Upper lobe of left lung (tissue), 6 donors: ENCODE data around the gene TMSB15C. TPM values are rescaled to one million over a fixed set of nuclear protein-coding genes. Genes with fewer than 3 reads are reported as not detected.
A peak's percentile ranks its signal among the peaks of the same experiment; 100 is the strongest.

ENCODE experiments used
- ATAC-seq, 2 donors: fragments of 200-7000 bp; cut with Tn5 transposase; one replicate each; pipeline ENCODE4 v1.9.1; 2022; ENCODE audit warnings: mild to moderate bottlenecking in 2 of 2, moderate library complexity in 2 of 2; ENCODE audit not compliant: low FRiP score in 2 of 2
- DNase-seq, 2 donors: peaks; one replicate each; pipeline ENCODE4 v3.0.0-alpha.2; 2019 to 2020
- H3K27ac ChIP-seq, 4 donors: fragments of 200-600 bp; sonication (generic); one replicate each; pipeline ENCODE4 v1.5.1; 2016 to 2019
- H3K27me3 ChIP-seq, 4 donors: fragments of 200-600 bp; sonication (generic); one replicate each; pipeline ENCODE4 v1.5.1; 2017 to 2019
- H3K36me3 ChIP-seq, 4 donors: fragments of 200-600 bp; sonication (generic); one replicate each; pipeline ENCODE4 v1.5.1; 2016 to 2019
- H3K4me1 ChIP-seq, 4 donors: fragments of 200-600 bp; sonication (generic); one replicate each; pipeline ENCODE4 v1.5.1; 2018 to 2019
- H3K4me3 ChIP-seq, 4 donors: fragments of 200-600 bp; sonication (generic); one replicate each; pipeline ENCODE4 v1.5.1; 2017 to 2019; ENCODE audit warnings: mild to moderate bottlenecking in 2 of 4, moderate library complexity in 1 of 4
- H3K9me3 ChIP-seq, 4 donors: fragments of 200-600 bp; sonication (generic); one replicate each; pipeline ENCODE4 v1.5.1; 2018 to 2019
- EP300 ChIP-seq, 4 donors: sonication (generic); formaldehyde crosslinking; IDR thresholded peaks; one replicate each; pipeline ENCODE4 v1.5.1; 2017; ENCODE audit warnings: antibody characterized with exemption in 4 of 4, control low read depth in 2 of 4
- POLR2A ChIP-seq, 4 donors: fragments of 450-650 bp; IDR thresholded peaks; one replicate each; pipeline ENCODE4 v1.5.1; 2016 to 2017; ENCODE audit warnings: antibody characterized with exemption in 4 of 4, mild to moderate bottlenecking in 2 of 4
- POLR2AphosphoS5 ChIP-seq, 2 donors: sonication (generic); formaldehyde crosslinking; IDR thresholded peaks; one replicate each; pipeline ENCODE4 v1.5.1; 2017; ENCODE audit warnings: antibody characterized with exemption in 2 of 2
- WGBS, 2 donors: methylation state at CpG; one replicate each; pipeline ENCODE4 v1.1.5; 2017 to 2018; 5-methylcytosine and 5-hydroxymethylcytosine counted together
- total RNA-seq, 6 donors: library from RNA; depleted of rRNA in 4 of 6; stranded (reverse); fragments of >200 nt in 4 of 6; gene quantifications; one replicate each; pipeline versions ENCODE4 v1.1.0 to v1.2.1, GENCODE V29; 2016 to 2021
- TF ChIP-seq, protein P1 (sequence below), 6 experiments: fragments of 450-650 bp in 4 of 6; fragments of 200-600 bp in 2 of 6; sonication (generic) in 2 of 6; IDR thresholded peaks; one replicate each; pipeline ENCODE4 v1.5.1; 2016 to 2019; ENCODE audit warnings: antibody characterized with exemption in 6 of 6
- donor health status: DM: no; HTN: no; CAD: no; lungs with moderate emphysema.
- donor health status: DM: no; HTN: yes; CAD: no; lungs with severe emphysema.

TMSB15C gene
- total RNA-seq, 6 donors from 2014 or later = 0.46 to 3.3 (median 0.72) TPM; not detected in 1

DNA sequence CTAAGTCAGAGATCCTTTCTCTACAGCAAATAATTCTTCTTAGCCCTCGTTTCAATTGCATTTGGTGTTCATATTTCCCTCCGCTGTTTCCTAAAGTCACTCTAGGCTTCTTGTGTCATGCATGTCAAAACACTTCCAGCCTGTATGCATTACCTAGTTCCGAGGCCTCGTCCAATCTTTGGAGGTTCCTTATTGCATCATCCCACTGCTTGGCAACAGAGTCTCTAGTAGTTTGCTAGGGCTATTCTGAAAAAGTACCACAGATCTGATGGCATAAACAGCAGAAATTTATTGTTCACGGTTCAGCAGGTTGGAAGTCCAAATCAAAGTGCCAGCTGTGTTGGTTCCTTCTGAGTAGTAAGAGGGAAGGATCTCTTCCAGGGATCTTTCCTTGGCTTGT is 30.4 kb downstream of the TMSB15C start:
- Histone ChIP-seq H3K9me3 (no peaks in the 10 kb centered on the region), H3K4me3 (no peak overlapping the region), H3K27ac (no peak overlapping the region), H3K27me3 (no peaks in the 10 kb centered on the region), H3K36me3 (no peaks in the 10 kb centered on the region), H3K4me1 (no peaks in the 10 kb centered on the region)
- ATAC-seq (no peak), DNase-seq (no peak)
- TF ChIP-seq POLR2AphosphoS5 (IDR thresholded peaks at IDR 0.05) (no peak), EP300 (IDR thresholded peaks at IDR 0.05) (no peak), POLR2A (IDR thresholded peaks at IDR 0.05) (no peak)
- TF ChIP-seq, protein P1, sequence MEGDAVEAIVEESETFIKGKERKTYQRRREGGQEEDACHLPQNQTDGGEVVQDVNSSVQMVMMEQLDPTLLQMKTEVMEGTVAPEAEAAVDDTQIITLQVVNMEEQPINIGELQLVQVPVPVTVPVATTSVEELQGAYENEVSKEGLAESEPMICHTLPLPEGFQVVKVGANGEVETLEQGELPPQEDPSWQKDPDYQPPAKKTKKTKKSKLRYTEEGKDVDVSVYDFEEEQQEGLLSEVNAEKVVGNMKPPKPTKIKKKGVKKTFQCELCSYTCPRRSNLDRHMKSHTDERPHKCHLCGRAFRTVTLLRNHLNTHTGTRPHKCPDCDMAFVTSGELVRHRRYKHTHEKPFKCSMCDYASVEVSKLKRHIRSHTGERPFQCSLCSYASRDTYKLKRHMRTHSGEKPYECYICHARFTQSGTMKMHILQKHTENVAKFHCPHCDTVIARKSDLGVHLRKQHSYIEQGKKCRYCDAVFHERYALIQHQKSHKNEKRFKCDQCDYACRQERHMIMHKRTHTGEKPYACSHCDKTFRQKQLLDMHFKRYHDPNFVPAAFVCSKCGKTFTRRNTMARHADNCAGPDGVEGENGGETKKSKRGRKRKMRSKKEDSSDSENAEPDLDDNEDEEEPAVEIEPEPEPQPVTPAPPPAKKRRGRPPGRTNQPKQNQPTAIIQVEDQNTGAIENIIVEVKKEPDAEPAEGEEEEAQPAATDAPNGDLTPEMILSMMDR (IDR thresholded peaks at IDR 0.05) = no peak
- WGBS, 2 donors = 75 to 83% methylated on average over 5 of the region's 5 CpGs

DNA sequence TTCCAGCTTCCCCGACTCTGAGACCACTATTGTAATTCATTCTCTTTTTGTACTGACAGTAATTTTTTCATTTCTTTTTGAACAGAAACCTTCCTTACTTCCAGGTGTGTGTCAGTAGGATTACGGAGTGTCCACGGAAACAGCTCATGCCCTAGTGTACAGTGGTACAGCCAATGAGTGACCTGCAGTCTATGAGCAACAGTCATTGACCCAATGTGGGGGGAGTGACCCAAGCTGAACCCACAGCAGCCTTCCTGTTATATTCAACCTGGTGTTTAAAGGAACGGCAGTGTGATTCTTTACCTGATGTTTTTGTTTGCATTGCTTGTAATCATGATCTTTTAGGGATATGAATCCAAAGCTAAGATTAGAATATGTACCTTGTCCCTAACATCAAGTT is 35.0 kb downstream of the TMSB15C start:
- Histone ChIP-seq H3K9me3 (no peaks in the 10 kb centered on the region), H3K36me3 (no peaks in the 10 kb centered on the region), H3K4me1 (no peaks in the 10 kb centered on the region), H3K27ac (no peak overlapping the region), H3K4me3 (no peak overlapping the region), H3K27me3 (no peaks in the 10 kb centered on the region)
- DNase-seq (no peak), ATAC-seq (no peak)
- TF ChIP-seq POLR2AphosphoS5 (IDR thresholded peaks at IDR 0.05) (no peak), EP300 (IDR thresholded peaks at IDR 0.05) (no peak), POLR2A (IDR thresholded peaks at IDR 0.05) (no peak)
- TF ChIP-seq, protein P1 (IDR thresholded peaks at IDR 0.05) = no peak
- 86 to 88% methylated on average over 4 of the region's 4 CpGs for WGBS, 2 donors

DNA sequence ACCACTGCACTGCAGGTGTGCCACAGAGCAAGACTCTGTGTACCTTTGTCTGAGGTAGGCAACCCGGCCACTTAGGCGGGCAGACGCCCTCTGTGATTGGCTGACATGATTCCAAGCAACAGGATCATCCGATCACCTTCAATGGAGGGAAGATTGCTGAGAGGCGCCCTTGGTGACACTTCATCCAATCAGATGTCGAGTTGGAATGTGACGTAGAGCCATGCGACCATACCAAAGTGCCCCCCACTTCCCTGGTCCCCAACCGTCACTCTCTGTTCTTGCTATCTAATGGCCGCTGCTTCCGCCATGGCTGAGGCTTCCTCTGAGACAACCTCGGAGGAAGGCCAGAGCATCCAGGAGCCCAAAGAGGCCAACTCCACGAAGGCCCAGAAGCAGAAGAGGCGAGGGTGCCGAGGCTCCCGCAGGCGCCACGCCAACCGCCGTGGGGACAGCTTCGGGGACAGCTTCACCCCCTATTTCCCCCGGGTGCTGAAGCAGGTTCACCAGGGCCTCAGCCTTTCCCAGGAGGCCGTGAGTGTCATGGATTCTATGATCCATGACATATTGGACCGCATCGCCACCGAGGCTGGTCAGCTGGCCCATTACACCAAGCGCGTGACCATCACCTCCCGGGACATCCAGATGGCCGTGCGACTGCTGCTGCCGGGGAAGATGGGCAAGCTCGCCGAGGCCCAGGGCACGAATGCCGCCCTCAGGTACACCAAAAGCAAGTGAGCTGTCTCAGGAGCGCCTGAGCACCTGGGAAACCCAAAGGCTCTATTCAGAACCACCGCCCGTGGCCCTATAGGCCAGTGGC is 36.1 kb downstream of the TMSB15C start, which contains the start of gene H2BW2:
Gene H2BW2 (plus strand): TSS at position 268 of the 817 bp plus-strand sequence. CDS start 39 bp downstream, at position 307.
- TF ChIP-seq POLR2AphosphoS5 (IDR thresholded peaks at IDR 0.05) (no peak), POLR2A (IDR thresholded peaks at IDR 0.05) (no peak), EP300 (IDR thresholded peaks at IDR 0.05) (no peak)
- TF ChIP-seq, protein P1 (IDR thresholded peaks at IDR 0.05) = no peak
- Histone ChIP-seq H3K36me3 (no peaks in the 10 kb centered on the region), H3K27ac (no peak within 1 kb of the TSS), H3K9me3 (no peaks in the 10 kb centered on the region), H3K27me3 (no peaks in the 10 kb centered on the region), H3K4me1 (no peaks in the 10 kb centered on the region), H3K4me3 (no peak within 1 kb of the TSS)
- 89 to 95% methylated on average over 35 to 39 of the region's 39 CpGs for WGBS, 2 donors
- DNase-seq (peak in 1 of 2 donors; percentile 33), ATAC-seq (no peak)

Other genes starting within 250 kb of the TMSB15C start
- 1 to 10 TPM in 2 of 6 donors, under 1 TPM in 3, not detected in 1; 0.37 to 1.1 (median 0.84) TPM for gene RAB9B, start 244.0 kb downstream of the TMSB15C start, total RNA-seq
- gene TMSB15B, start 113.6 kb downstream of the TMSB15C start, total RNA-seq = 1 to 10 TPM; 1.0 to 4.9 (median 1.8) TPM
- gene H2BW1, start 62.5 kb downstream of the TMSB15C start, total RNA-seq = not detected
- gene H2BW2, start 36.3 kb downstream of the TMSB15C start, total RNA-seq = not detected
- 10 to 100 TPM in 1 of 6 donors, 1 to 10 TPM in 1, under 1 TPM in 3, not detected in 1; 0.15 to 45.1 (median 0.26) TPM for gene ZCCHC18, start 36.3 kb upstream of the TMSB15C start, total RNA-seq
- gene SLC25A53, start 80.8 kb upstream of the TMSB15C start, total RNA-seq = 10 to 100 TPM in 1 of 6 donors, 1 to 10 TPM in 5; 2.3 to 13.5 (median 7.6) TPM
- 10 to 100 TPM in 5 of 6 donors, 1 to 10 TPM in 1; 8.3 to 25.4 (median 15.3) TPM for gene FAM199X, start 90.2 kb upstream of the TMSB15C start, total RNA-seq
- not detected for gene ESX1, start 178.7 kb upstream of the TMSB15C start, total RNA-seq